GM12878 (cell line): Measurements from ENCODE around the gene IMMP2L. TPM values are rescaled to one million over a fixed set of nuclear protein-coding genes. Genes with fewer than 3 reads are reported as not detected.

Experiments
- ATAC-seq: fragments of 200-7000 bp; cut with Tn5 transposase; 3 replicates; pipeline ENCODE4 v1.9.1; 2020; ENCODE audit warnings: mild to moderate bottlenecking, moderate library complexity
- BruUV-seq: library from RNA; stranded (reverse); fragments of 400-500 nt; replicated peaks from 2 replicates; lab custom pipeline; 2021; lab: Mats Ljungman, UMichigan
- CTCF ChIA-PET: fragments of 300-600 bp; sonication (Branson Sonifier 250); formaldehyde crosslinking; extraction: SDS; loops from one replicate; lab custom pipeline; 2021; ENCODE audit warnings: inconsistent platforms; lab: Yijun Ruan, JAX
- POLR2A ChIA-PET: fragments of 350-600 bp; formaldehyde crosslinking; extraction: SDS; loops from one replicate; lab custom pipeline; 2021; ENCODE audit warnings: inconsistent platforms; lab: Charles Lee
- RAD21 ChIA-PET: fragments of 300-600 bp; sonication (Branson Sonifier 250); formaldehyde crosslinking; loops from one replicate; lab custom pipeline; 2023; ENCODE audit warnings: antibody characterized with exemption; ENCODE audit not compliant: unreplicated experiment; lab: Charles Lee
- SMC1A ChIA-PET: fragments of 300-600 bp; sonication (Branson Sonifier 250); formaldehyde crosslinking; loops from one replicate; lab custom pipeline; 2023; ENCODE audit not compliant: unreplicated experiment, uncharacterized antibody; lab: Charles Lee
- DNase-seq: peaks from one replicate; pipeline ENCODE4 v3.0.0-alpha.2; 2011; ENCODE audit warnings: low read depth, low spot score
- FAIRE-seq: peaks from 3 replicates; lab custom pipeline; 2011; peaks lifted over from hg19 to GRCh38; lab: Jason Lieb, UNC
- H2AFZ ChIP-seq: 2 replicates; pipeline ENCODE4 v1.6.0; 2011; ENCODE audit warnings: low read depth, low read length, control low read depth; ENCODE audit not compliant: control insufficient read depth
- H3K27ac ChIP-seq: 2 replicates; pipeline ENCODE4 v1.5.1; 2011; ENCODE audit warnings: control low read depth; ENCODE audit not compliant: control insufficient read depth, insufficient read depth
- H3K27me3 ChIP-seq, 2 experiments: replicated peaks in 1 of 2; 2 replicates each; pipeline versions ENCODE4 v1.6.0 to v1.6.1; 2011; ENCODE audit warnings: low read length in 1 of 2; ENCODE audit not compliant: control insufficient read depth in 2 of 2, insufficient read depth in 2 of 2
- H3K36me3 ChIP-seq, 2 experiments: 2 replicates each; pipeline ENCODE4 v1.5.1; 2011; ENCODE audit warnings: low read length in 1 of 2; ENCODE audit not compliant: control insufficient read depth in 2 of 2, insufficient read depth in 2 of 2
- H3K4me1 ChIP-seq: 2 replicates; pipeline ENCODE4 v1.6.1; 2011; ENCODE audit warnings: mild to moderate bottlenecking, low read length, moderate library complexity, mixed read lengths; ENCODE audit not compliant: control insufficient read depth, insufficient read depth
- H3K4me2 ChIP-seq: 2 replicates; pipeline ENCODE4 v1.6.0; 2011; ENCODE audit warnings: control low read depth; ENCODE audit not compliant: control insufficient read depth, insufficient read depth
- H3K4me3 ChIP-seq: fragments of 200-600 bp; sonication (generic); 2 replicates; pipeline ENCODE4 v1.5.1; 2016
- H3K79me2 ChIP-seq: 2 replicates; pipeline ENCODE4 v1.6.0; 2011; ENCODE audit warnings: low read length; ENCODE audit not compliant: control insufficient read depth, insufficient read depth
- H3K9ac ChIP-seq: 2 replicates; pipeline ENCODE4 v1.8.0; 2011; ENCODE audit warnings: low read length, control low read depth, mixed read lengths; ENCODE audit not compliant: control insufficient read depth, insufficient read depth
- H3K9me3 ChIP-seq: replicated peaks from 3 replicates; pipeline ENCODE4 v1.5.1; 2011; ENCODE audit warnings: mild to moderate bottlenecking, low read length; ENCODE audit not compliant: control insufficient read depth, insufficient read depth
- H4K20me1 ChIP-seq: 2 replicates; pipeline ENCODE4 v1.6.0; 2011; ENCODE audit not compliant: control insufficient read depth, insufficient read depth
- CREB1 ChIP-seq: IDR thresholded peaks from 2 replicates; pipeline ENCODE4 v1.6.1; 2012; ENCODE audit warnings: low read depth, mild to moderate bottlenecking, inconsistent platforms
- FOXK2 ChIP-seq: fragments of 450-650 bp; IDR thresholded peaks from 2 replicates; pipeline ENCODE4 v1.6.1; 2017; ENCODE audit warnings: mild to moderate bottlenecking, moderate library complexity
- HDGF ChIP-seq: fragments of 450-650 bp; IDR thresholded peaks from 2 replicates; pipeline ENCODE4 v1.6.1; 2016; ENCODE audit warnings: antibody characterized with exemption
- IRF4 ChIP-seq: IDR thresholded peaks from 2 replicates; pipeline ENCODE4 v1.6.1; 2011; ENCODE audit warnings: low read depth, low read length
- NFIC ChIP-seq: IDR thresholded peaks from 2 replicates; pipeline ENCODE4 v1.6.1; 2012; ENCODE audit warnings: low read depth, mild to moderate bottlenecking, inconsistent platforms, low read length, moderate library complexity
- NR2C1 ChIP-seq: fragments of 450-650 bp; IDR thresholded peaks from 2 replicates; pipeline ENCODE4 v1.6.1; 2017; ENCODE audit warnings: antibody characterized with exemption, mild to moderate bottlenecking, moderate library complexity
- SPI1 ChIP-seq: IDR thresholded peaks from 2 replicates; pipeline ENCODE4 v1.6.1; 2011; ENCODE audit warnings: low read depth, mild to moderate bottlenecking, low read length, moderate library complexity, borderline replicate concordance; ENCODE audit not compliant: insufficient read depth
- ZNF207 ChIP-seq: fragments of 450-650 bp; IDR thresholded peaks from 2 replicates; pipeline ENCODE4 v1.6.1; 2014; ENCODE audit warnings: antibody characterized with exemption, mild to moderate bottlenecking, borderline replicate concordance
- in situ Hi-C: fragments of 300-500 bp; cut with MboI; formaldehyde crosslinking; loops from 9 replicates; pipeline ENCODE4 v1.14.3; 2018; ENCODE audit warnings: mixed read lengths
- intact Hi-C: fragments of 100-400 bp; cut with micrococcal nuclease; formaldehyde crosslinking; loops from one replicate; pipeline ENCODE4 v1.14.2; 2022; ENCODE audit not compliant: unreplicated experiment
- polyA plus RNA-seq, 11 experiments: library from polyadenylated mRNA; depleted of rRNA in 4 of 11; unstranded in 6 of 11; stranded (reverse) in 5 of 11; fragments of >200 nt; fragmentation: Nextera tagmentation in 4 of 11; fragmentation: Illumina TruSeq in 1 of 11; extraction: Ambion mirVana in 4 of 11; extraction: Trizol in 1 of 11; gene quantifications; 1 replicate in 1 of 11; 2 replicates in 10 of 11; pipeline versions ENCODE4 v1.2.1 to v1.2.3, GENCODE V29; 2011 to 2016; ENCODE audit warnings: inconsistent platforms in 2 of 11, missing spikeins in 2 of 11, low read depth in 1 of 11
- total RNA-seq, 4 experiments: library from RNA; depleted of rRNA in 3 of 4; stranded (reverse); fragments of >200 nt in 3 of 4; fragmentation: Illumina TruSeq in 1 of 4; extraction: Trizol in 1 of 4; gene quantifications; 2 replicates each; pipeline versions ENCODE4 v1.2.1 to v1.2.3, GENCODE V29; 2013 to 2021
- TF ChIP-seq, protein P1 (sequence below): fragments of 450-650 bp; IDR thresholded peaks from 2 replicates; pipeline ENCODE4 v1.6.1; 2017; ENCODE audit warnings: low read depth, mild to moderate bottlenecking, moderate library complexity
- TF ChIP-seq, protein P2 (sequence below): fragments of 450-650 bp; formaldehyde crosslinking; IDR thresholded peaks from 2 replicates; pipeline ENCODE4 v1.4.0; 2022; ENCODE audit warnings: mild to moderate bottlenecking, moderate library complexity

The IMMP2L gene
- total and polyA plus RNA-seq, 10 of the 15 experiments (the other 5 are each of a cell fraction or from before 2014, with no cell fraction given), result 12.6 to 46.3 (median 19.6) TPM

DNA sequence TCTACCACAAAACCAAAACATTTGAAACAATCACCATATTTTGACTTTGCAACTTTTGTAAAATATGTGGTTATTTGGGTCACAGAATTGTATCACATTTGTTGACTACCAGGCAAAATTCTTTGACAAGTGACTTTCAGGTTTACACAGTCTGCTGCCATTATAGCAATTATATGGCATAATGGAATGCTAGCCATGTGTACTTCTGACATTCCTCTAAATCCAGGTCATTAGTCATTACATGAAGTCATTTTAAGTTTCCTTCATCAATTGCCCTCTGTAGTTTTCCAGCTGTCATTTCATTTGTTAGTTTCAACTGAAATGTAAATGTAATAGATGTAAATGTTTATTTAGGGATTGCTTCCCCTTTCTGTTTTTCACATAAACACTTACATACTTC, 137.5 kb downstream of the IMMP2L start:
- SMC1A ChIA-PET, result no interaction called here
- H3K4me1 ChIP-seq, result no peaks in the 10 kb centered on the region
- CTCF ChIA-PET, result no interaction called here
- RAD21 ChIA-PET, result no interaction called here
- no peak for DNase-seq
- H3K4me3 ChIP-seq, result no peak overlapping the region
- no TSS peak for BruUV-seq
- TF ChIP-seq HDGF (no peak), FOXK2 (no peak), IRF4 (no peak), ZNF207 (no peak)
- H2AFZ ChIP-seq, result no peak overlapping the region
- H3K27ac ChIP-seq, result no peak overlapping the region
- H3K9me3 ChIP-seq, result no peaks in the 10 kb centered on the region; the same call in 2 of the 3 replicates
- no peaks in the 10 kb centered on the region for H3K27me3 ChIP-seq
- ATAC-seq, result no peak
- H3K36me3 ChIP-seq, result no peaks in the 10 kb centered on the region
- H3K9ac ChIP-seq, result no peak overlapping the region
- intact Hi-C loops, result no loop called here
- POLR2A ChIA-PET, result no interaction called here
- H4K20me1 ChIP-seq, result no peaks in the 10 kb centered on the region
- H3K4me2 ChIP-seq, result no peak overlapping the region
- H3K79me2 ChIP-seq, result no peaks in the 10 kb centered on the region
- in situ Hi-C loops, result no loop called here
- FAIRE-seq, result peak; percentile 27

DNA sequence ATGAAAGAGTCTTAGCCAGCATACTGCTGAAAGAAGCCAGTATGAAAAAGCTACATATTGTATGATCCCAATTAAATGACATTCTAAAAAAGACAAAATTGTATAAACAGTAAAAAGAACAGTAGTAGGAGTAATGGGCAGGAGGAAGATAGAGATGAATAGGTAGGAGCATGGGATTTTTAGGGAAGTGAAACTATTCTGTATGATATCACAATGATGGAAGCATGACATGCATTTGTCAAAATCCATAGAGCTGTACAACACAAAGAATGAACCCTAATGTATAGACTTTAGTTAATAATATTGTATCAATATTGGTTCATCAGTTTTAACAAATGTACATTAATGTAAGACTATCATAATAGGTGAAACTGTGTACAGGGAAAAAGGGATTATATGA, 147.9 kb downstream of the IMMP2L start:
- CTCF ChIA-PET, result interaction anchor here (0.6 kb wide), 1 partner anchor 15 kb away, joined by 3 read pairs; no protein-coding TSS in a partner anchor
- TF ChIP-seq CREB1 (peak; percentile 60), SPI1 (peak; percentile 64; the same call in 1 of the 2 replicates), NFIC (no peak), NR2C1 (no peak)
- TF ChIP-seq, protein P1, sequence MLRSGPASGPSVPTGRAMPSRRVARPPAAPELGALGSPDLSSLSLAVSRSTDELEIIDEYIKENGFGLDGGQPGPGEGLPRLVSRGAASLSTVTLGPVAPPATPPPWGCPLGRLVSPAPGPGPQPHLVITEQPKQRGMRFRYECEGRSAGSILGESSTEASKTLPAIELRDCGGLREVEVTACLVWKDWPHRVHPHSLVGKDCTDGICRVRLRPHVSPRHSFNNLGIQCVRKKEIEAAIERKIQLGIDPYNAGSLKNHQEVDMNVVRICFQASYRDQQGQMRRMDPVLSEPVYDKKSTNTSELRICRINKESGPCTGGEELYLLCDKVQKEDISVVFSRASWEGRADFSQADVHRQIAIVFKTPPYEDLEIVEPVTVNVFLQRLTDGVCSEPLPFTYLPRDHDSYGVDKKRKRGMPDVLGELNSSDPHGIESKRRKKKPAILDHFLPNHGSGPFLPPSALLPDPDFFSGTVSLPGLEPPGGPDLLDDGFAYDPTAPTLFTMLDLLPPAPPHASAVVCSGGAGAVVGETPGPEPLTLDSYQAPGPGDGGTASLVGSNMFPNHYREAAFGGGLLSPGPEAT, result no peak
- TF ChIP-seq, protein P2, sequence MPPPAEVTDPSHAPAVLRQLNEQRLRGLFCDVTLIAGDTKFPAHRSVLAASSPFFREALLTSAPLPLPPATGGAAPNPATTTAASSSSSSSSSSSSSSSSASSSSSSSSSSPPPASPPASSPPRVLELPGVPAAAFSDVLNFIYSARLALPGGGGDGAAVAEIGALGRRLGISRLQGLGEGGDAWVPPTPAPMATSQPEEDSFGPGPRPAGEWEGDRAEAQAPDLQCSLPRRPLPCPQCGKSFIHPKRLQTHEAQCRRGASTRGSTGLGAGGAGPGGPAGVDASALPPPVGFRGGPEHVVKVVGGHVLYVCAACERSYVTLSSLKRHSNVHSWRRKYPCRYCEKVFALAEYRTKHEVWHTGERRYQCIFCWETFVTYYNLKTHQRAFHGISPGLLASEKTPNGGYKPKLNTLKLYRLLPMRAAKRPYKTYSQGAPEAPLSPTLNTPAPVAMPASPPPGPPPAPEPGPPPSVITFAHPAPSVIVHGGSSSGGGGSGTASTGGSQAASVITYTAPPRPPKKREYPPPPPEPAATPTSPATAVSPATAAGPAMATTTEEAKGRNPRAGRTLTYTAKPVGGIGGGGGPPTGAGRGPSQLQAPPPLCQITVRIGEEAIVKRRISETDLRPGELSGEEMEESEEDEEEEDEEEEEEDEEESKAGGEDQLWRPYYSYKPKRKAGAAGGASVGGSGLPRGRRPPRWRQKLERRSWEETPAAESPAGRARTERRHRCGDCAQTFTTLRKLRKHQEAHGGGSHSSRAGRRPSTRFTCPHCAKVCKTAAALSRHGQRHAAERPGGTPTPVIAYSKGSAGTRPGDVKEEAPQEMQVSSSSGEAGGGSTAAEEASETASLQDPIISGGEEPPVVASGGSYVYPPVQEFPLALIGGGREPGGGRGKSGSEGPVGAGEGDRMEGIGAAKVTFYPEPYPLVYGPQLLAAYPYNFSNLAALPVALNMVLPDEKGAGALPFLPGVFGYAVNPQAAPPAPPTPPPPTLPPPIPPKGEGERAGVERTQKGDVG (CRISPR knock-in tag), result no peak
- FAIRE-seq (no peak), DNase-seq (no peak), ATAC-seq (peak; percentile 60)
- H3K4me2 ChIP-seq, result no peak overlapping the region
- H3K27me3 ChIP-seq, result no peaks in the 10 kb centered on the region
- H3K4me1 ChIP-seq, result no peaks in the 10 kb centered on the region
- H3K9me3 ChIP-seq, result no peaks in the 10 kb centered on the region
- H3K79me2 ChIP-seq, result no peaks in the 10 kb centered on the region
- no peak overlapping the region for H3K4me3 ChIP-seq
- POLR2A ChIA-PET, result no interaction called here
- in situ Hi-C loops (no loop called here), intact Hi-C loops (no loop called here)
- H3K36me3 ChIP-seq, result no peaks in the 10 kb centered on the region
- no peak overlapping the region for H3K9ac ChIP-seq
- H4K20me1 ChIP-seq, result no peaks in the 10 kb centered on the region
- no peak overlapping the region for H2AFZ ChIP-seq
- BruUV-seq, result no TSS peak
- RAD21 ChIA-PET, result no interaction called here
- SMC1A ChIA-PET, result interaction anchor here (1.1 kb wide), 1 partner anchor 15 kb away, joined by 3 read pairs; no protein-coding TSS in a partner anchor
- H3K27ac ChIP-seq, result no peak overlapping the region
